ENCODE measurements around the gene FBLN1.

DNA sequence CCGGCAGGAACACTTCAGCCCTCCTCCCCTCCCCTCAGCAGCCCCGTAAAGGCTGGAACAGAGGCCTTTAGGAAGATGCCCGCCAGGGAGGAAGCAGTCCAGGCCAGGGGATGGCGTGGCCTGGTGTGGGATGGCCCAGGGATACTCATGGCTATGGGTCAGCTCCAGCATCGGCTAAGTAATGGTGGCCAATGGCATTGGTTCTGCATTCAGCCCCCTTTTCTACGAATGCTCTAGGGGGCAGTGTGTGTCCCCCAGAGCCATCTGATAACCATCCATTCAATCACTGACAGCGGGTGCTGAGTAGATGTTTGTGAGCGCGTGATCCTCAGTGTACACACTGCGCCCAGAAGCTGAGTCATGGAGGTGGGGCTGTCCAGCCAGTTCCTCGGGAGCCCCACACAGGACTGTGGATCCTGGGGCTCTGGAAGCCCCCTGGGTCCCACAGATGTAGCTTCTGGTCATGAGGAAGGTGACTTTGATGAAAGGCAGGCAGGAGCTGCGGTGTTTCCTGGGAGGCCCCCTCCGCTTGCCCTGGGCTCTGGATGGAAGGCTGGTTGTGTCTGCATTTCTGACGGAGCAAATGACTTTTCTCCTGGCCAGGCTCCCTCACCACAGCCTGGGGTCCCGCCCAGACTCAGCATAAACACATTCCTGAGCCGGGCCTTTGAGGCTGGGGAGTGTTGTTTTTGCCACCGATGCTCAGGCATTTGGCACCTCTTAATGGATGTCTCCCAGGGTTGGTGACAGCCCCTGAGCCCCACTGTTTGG lies 46.5 kb downstream of the FBLN1 start:
- TF ChIP-seq BCL6 (CRISPR knock-in tag; IDR thresholded peaks at IDR 0.05) (no peak), STAG1 (CRISPR knock-in tag; IDR thresholded peaks at IDR 0.05; ENCODE audit: borderline replicate concordance) (no peak), KDM2B (CRISPR knock-in tag; IDR thresholded peaks at IDR 0.05) (no peak), TARDBP (IDR thresholded peaks at IDR 0.05) (no peak), ZNF431 (CRISPR knock-in tag; IDR thresholded peaks at IDR 0.05) (no peak), SMC3 (conservative IDR thresholded peaks at IDR 0.05; ENCODE audit: insufficient read depth, low read depth, low read length) (no peak), NR2F6 (CRISPR knock-in tag; IDR thresholded peaks at IDR 0.05) (no peak)
- TF ChIP-seq, protein P1, sequence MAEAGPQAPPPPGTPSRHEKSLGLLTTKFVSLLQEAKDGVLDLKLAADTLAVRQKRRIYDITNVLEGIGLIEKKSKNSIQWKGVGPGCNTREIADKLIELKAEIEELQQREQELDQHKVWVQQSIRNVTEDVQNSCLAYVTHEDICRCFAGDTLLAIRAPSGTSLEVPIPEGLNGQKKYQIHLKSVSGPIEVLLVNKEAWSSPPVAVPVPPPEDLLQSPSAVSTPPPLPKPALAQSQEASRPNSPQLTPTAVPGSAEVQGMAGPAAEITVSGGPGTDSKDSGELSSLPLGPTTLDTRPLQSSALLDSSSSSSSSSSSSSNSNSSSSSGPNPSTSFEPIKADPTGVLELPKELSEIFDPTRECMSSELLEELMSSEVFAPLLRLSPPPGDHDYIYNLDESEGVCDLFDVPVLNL (CRISPR knock-in tag; IDR thresholded peaks at IDR 0.05; ENCODE audit: low read depth), result no peak

Data from K562 (cell line).